Naive B cell (primary cell): Measurements from ENCODE around the gene PTPN4. TPM values are rescaled to one million over a fixed set of nuclear protein-coding genes. Genes with fewer than 3 reads are reported as not detected.
A peak's percentile ranks its signal among the peaks of the same experiment; 100 is the strongest.

ENCODE experiments used
- ATAC-seq, 2 donors: fragments of 150-1000 bp; cut with Tn5 transposase; 2 replicates each; pipeline ENCODE4 v1.10.0; 2021; ENCODE audit warnings: low read depth in 2 of 2, mild to moderate bottlenecking in 2 of 2, moderate library complexity in 2 of 2
- DNase-seq: peaks from one replicate; pipeline ENCODE4 v3.0.0; 2022
- H3K27ac Mint-ChIP-seq, 6 donors: one replicate each; pipeline ENCODE4 v1.8.0; 2020 to 2022; ENCODE audit warnings: mild to moderate bottlenecking in 6 of 6, mixed read lengths in 6 of 6, moderate library complexity in 5 of 6, inconsistent platforms in 2 of 6
- H3K27me3 Mint-ChIP-seq, 3 donors: one replicate each; pipeline ENCODE4 v1.8.0; 2021 to 2022; ENCODE audit warnings: mixed read lengths in 3 of 3, mild to moderate bottlenecking in 1 of 3
- H3K36me3 Mint-ChIP-seq, 2 donors: one replicate each; pipeline ENCODE4 v1.8.0; 2020 to 2022; ENCODE audit warnings: mixed read lengths in 2 of 2, inconsistent platforms in 1 of 2, mild to moderate bottlenecking in 1 of 2
- H3K4me1 Mint-ChIP-seq, 3 donors: one replicate each; pipeline ENCODE4 v1.8.0; 2020 to 2022; ENCODE audit warnings: mixed read lengths in 3 of 3, inconsistent platforms in 1 of 3, mild to moderate bottlenecking in 1 of 3, moderate library complexity in 1 of 3
- H3K4me3 Mint-ChIP-seq, 8 donors: one replicate each; pipeline ENCODE4 v1.8.0; 2020 to 2022; ENCODE audit warnings: mild to moderate bottlenecking in 8 of 8, mixed read lengths in 8 of 8, moderate library complexity in 8 of 8, inconsistent platforms in 2 of 8
- H3K9me3 Mint-ChIP-seq, 7 donors: one replicate each; pipeline ENCODE4 v1.8.0; 2020 to 2022; ENCODE audit warnings: mixed read lengths in 7 of 7, mild to moderate bottlenecking in 5 of 7, inconsistent platforms in 2 of 7, moderate library complexity in 1 of 7
- polyA plus RNA-seq, 6 donors: library from polyadenylated mRNA; unstranded; fragments of 300-500 nt; fragmentation: Illumina TruSeq; gene quantifications; one replicate each; pipeline ENCODE4 v1.2.3, GENCODE V29; 2021; ENCODE audit warnings: low read depth in 6 of 6

The PTPN4 gene
- polyA plus RNA-seq, 6 donors from 2014 or later, result 6.6 to 30.3 (median 25.5) TPM

DNA sequence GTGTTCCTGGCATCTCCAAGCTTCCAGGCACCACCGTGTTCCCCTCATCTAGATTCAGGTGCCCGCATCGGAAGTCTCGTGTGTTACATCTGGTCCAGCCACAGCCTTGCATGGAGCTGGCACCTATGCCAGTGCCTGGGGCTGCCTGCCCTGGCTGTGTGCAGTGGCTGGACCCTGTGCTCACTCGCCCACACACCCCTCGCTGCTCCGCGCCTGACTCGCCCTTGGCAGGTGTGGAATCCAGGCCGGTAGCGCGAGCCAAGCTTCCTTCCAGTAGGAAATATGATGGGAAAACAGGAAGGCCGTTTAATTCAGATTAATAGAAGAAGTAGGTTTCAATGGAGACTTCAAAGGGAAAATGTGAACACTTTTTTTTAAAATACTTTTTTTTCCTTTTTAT, 78.0 kb downstream of the PTPN4 start:
- Mint-ChIP-seq H3K4me3 (no peak overlapping the region), H3K9me3 (no peaks in the 10 kb centered on the region), H3K36me3 (peaks cover 0 to 4% of the 10 kb centered on the region in 2 donors), H3K27me3 (no peaks in the 10 kb centered on the region), H3K4me1 (peaks cover 23 to 35% (median 31%) of the 10 kb centered on the region in 3 donors), H3K27ac (peak overlapping the region in 1 of 6 donors; percentile 62)
- no peak for DNase-seq
- no peak for ATAC-seq

DNA sequence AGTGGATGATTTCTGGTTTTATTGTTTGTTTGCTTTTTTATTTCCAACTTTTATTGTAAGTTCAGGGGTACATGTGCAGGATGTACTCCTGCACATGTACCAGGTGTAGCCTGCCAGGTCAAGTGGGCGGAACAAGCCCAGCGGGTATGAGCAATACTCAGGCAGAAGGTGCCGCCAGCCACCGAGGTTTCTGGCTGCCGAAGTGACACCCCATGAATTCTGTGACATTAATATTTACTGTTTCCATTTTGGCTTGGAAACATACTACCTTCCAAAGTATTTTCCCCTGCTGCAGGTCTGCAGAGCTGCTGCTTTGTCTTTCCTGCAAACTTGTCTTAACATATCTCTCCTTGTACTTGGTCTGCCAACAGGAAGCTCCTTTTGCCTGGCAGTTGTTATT, 78.5 kb downstream of the PTPN4 start:
- H3K36me3 Mint-ChIP-seq, result peaks cover 0 to 4% of the 10 kb centered on the region in 2 donors
- DNase-seq, result no peak
- ATAC-seq, result no peak
- H3K4me1 Mint-ChIP-seq, result peaks cover 19 to 31% (median 27%) of the 10 kb centered on the region in 3 donors
- no peak overlapping the region for H3K4me3 Mint-ChIP-seq
- H3K27me3 Mint-ChIP-seq, result no peaks in the 10 kb centered on the region
- H3K9me3 Mint-ChIP-seq, result no peaks in the 10 kb centered on the region
- H3K27ac Mint-ChIP-seq, result peak overlapping the region in 2 of 6 donors; percentile 41 to 62

DNA sequence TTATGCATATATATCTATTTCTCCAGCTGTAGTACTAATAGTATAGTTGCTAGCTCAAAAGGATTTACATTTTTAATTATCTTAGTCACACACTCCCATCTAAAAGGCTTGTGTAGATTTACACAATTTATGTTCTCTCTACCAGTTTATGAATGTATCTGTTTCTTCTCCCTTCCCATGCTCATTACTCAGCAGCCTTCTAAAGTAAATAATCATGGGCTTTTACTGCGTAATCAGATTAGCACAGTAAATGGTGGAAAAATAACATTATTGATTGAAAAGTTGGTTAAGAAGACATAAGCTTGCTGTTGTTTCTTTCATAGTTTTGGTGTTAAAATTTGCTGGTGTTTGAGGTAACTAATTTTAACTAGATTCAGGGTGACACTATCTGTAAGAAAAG, 81.8 kb downstream of the PTPN4 start:
- H3K4me1 Mint-ChIP-seq, result peaks cover 15 to 23% (median 18%) of the 10 kb centered on the region in 3 donors
- peaks cover 4 to 12% of the 10 kb centered on the region in 2 donors for H3K36me3 Mint-ChIP-seq
- H3K27me3 Mint-ChIP-seq, result no peaks in the 10 kb centered on the region
- H3K27ac Mint-ChIP-seq, result no peak overlapping the region
- ATAC-seq (no peak), DNase-seq (no peak)
- H3K4me3 Mint-ChIP-seq, result no peak overlapping the region
- H3K9me3 Mint-ChIP-seq, result peaks cover 0 to 11% (median 9%) of the 10 kb centered on the region in 7 donors

DNA sequence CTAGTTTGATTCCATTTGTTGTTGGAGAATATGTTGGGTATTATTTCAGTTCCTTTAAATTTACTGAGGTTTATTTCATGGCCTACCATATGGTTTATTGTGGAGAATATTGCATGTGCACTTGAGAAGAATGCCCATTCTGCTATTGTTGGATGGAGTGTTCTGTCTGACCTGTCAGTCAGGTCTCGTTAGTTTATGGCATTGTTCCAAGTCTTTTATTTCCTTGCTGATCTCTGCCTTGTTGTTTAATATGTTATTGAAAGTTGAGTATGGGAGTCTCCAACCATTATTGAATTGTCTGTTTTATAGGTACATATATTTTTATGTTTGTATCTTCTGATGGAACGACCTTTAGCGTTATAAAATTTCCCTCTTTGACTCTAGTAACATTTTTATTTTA, 86.3 kb downstream of the PTPN4 start:
- no peak overlapping the region for H3K27ac Mint-ChIP-seq
- no peak for ATAC-seq
- H3K27me3 Mint-ChIP-seq, result no peaks in the 10 kb centered on the region
- DNase-seq, result no peak
- peaks cover 29 to 31% (median 31%) of the 10 kb centered on the region in 3 donors for H3K4me1 Mint-ChIP-seq
- peaks cover 8 to 35% (median 30%) of the 10 kb centered on the region in 7 donors for H3K9me3 Mint-ChIP-seq
- H3K4me3 Mint-ChIP-seq, result no peak overlapping the region
- H3K36me3 Mint-ChIP-seq, result peaks cover 21 to 47% of the 10 kb centered on the region in 2 donors

DNA sequence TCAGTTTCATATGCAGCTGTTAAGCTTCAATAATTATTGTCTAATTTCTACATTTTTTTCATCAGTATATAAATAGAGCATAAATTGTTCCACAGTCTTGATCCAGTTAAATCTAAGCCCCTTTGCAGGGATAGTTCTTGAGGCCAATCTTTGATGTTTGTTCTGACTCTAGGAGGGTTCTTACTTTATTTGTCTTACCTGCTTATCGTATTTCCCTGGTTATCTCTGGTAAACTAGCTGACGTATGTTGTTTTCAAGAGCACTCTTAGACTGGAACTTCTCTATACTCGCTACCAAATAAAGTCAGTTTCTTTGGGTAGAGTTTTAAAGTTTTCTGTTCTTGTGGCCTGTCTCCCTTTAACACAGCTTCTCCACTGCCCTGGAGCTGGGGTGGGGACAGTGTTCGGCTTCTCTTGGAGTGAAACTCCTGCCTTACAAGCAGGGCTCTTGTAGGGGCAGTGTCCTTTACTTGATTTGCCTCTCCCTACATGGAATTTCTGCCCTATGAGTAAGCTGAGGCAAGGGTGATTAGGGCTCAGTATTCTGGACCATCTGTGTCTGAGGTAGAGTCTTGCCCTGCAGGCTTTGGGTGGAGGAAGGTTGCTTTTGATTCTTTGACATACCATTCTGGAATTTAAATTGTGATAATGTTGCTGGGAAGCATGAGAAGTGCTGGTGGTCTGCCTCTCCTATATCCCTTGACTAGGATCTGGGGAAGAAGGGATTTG, 90.3 kb downstream of the PTPN4 start:
- DNase-seq (no peak), ATAC-seq (no peak)
- H3K27me3 Mint-ChIP-seq, result no peaks in the 10 kb centered on the region
- H3K27ac Mint-ChIP-seq, result peak overlapping the region in 1 of 6 donors; percentile 41
- peak overlapping the region in 1 of 8 donors; percentile 7 for H3K4me3 Mint-ChIP-seq
- H3K36me3 Mint-ChIP-seq, result peaks cover 46 to 73% of the 10 kb centered on the region in 2 donors
- H3K4me1 Mint-ChIP-seq, result peaks cover 31 to 36% (median 33%) of the 10 kb centered on the region in 3 donors
- H3K9me3 Mint-ChIP-seq, result peaks cover 8 to 61% (median 52%) of the 10 kb centered on the region in 7 donors

DNA sequence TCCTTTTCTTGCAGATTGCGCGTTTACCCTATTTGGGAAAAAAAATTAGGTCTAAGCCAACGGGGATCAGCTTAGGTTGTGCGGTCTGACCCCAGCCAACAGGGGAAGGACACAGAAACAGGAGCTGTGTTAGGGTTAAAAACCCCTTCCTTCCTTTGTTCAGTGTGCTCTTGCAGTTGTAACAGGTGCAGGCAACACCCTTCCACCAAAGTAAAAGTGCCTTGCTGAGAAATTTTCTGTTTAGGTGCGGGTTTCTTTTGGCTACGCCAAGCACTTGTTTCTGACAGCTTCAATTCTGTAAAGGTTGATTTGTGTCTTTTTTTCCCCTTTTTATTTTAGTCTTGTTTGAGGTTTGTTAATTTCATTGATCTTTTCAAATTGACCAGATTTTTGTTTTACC, 92.5 kb downstream of the PTPN4 start:
- no peak for DNase-seq
- ATAC-seq, result no peak
- H3K4me1 Mint-ChIP-seq, result peaks cover 22 to 33% (median 25%) of the 10 kb centered on the region in 3 donors
- H3K4me3 Mint-ChIP-seq, result peak overlapping the region in 1 of 8 donors; percentile 56
- H3K27ac Mint-ChIP-seq, result peak overlapping the region in 1 of 6 donors; percentile 4
- H3K27me3 Mint-ChIP-seq, result no peaks in the 10 kb centered on the region
- peaks cover 46 to 61% of the 10 kb centered on the region in 2 donors for H3K36me3 Mint-ChIP-seq
- H3K9me3 Mint-ChIP-seq, result peaks cover 8 to 50% (median 40%) of the 10 kb centered on the region in 7 donors

DNA sequence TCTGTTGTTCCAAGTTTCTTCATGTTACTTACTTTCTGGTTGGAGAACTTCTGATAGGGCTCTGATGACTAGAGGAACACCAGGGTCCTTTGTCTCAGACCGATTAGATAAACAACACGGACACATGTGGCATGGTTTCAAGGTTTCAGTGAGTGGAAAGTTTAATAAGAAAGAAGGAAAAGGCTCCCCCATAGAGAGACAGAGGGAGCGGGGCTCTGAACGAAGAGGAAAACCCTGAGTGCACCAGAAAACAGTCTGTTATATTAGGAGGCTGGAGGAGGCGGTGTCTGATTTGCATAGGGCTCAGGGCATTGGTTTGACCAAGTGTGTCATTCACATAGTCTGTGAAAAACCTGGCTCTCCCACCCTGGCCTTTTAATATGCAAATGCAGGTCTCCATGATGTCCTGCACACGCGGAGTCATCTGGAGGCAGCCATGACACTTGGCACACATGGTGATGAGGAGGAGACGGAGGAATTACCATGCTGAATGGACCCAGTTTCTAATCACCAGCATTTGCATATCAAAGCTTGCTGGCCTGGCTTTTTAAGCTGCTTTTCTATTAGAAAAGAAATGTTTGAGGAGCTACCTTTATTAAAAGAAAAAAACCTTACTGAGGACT, 94.2 kb downstream of the PTPN4 start:
- peaks cover 25 to 34% (median 30%) of the 10 kb centered on the region in 3 donors for H3K4me1 Mint-ChIP-seq
- H3K4me3 Mint-ChIP-seq, result no peak overlapping the region
- peaks cover 8 to 48% (median 40%) of the 10 kb centered on the region in 7 donors for H3K9me3 Mint-ChIP-seq
- H3K27me3 Mint-ChIP-seq, result no peaks in the 10 kb centered on the region
- peaks cover 46 to 47% of the 10 kb centered on the region in 2 donors for H3K36me3 Mint-ChIP-seq
- ATAC-seq, result no peak
- H3K27ac Mint-ChIP-seq, result no peak overlapping the region
- no peak for DNase-seq

DNA sequence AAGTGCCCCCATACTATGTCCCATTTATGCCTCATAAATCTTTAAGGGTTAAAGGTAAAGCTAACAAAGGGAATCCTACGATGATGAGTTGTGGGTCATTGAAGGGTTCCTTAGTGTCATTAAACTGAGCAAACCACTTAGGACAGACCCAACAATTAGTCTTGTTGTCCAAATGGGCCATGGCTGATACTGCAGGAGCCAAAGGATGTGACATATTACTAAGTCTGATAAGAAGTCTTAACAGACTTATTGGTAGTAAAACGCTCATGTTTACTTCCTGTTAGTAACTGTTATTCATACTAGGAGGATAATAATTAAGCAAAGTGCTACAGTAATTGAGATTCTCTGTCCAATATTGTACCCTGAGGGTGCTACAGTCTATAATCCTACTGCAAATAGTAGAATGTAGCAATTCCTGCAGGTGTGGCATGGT, 96.8 kb downstream of the PTPN4 start:
- H3K4me3 Mint-ChIP-seq, result no peak overlapping the region
- H3K36me3 Mint-ChIP-seq, result peaks cover 22 to 24% of the 10 kb centered on the region in 2 donors
- H3K4me1 Mint-ChIP-seq, result peaks cover 18 to 27% (median 23%) of the 10 kb centered on the region in 3 donors
- no peaks in the 10 kb centered on the region for H3K27me3 Mint-ChIP-seq
- no peak for ATAC-seq
- peaks cover 0 to 23% (median 17%) of the 10 kb centered on the region in 7 donors for H3K9me3 Mint-ChIP-seq
- DNase-seq, result no peak
- no peak overlapping the region for H3K27ac Mint-ChIP-seq

DNA sequence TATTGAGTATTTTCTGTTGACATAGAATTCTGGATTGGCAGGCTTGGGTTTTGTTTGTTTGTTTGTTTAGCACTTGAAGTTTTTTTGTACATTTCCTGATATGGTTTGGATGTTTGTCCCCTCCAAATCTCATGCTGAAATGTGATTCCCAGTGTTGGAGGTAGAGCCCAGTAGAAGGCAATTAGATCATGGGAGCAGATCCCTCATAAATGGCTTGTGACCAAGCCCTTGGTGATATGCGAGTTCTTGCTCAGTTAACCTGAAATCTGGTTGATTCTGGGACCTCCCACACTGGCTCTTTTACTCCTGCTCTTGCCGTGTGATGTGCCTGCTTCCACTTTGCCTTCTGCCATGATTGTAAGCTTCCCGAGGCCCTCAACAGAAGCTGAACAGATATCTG, 98.0 kb downstream of the PTPN4 start:
- Mint-ChIP-seq H3K4me3 (no peak overlapping the region), H3K4me1 (peaks cover 18 to 34% (median 25%) of the 10 kb centered on the region in 3 donors), H3K27ac (peak overlapping the region in 2 of 6 donors; percentile 68 to 90), H3K9me3 (peaks cover 0 to 11% (median 6%) of the 10 kb centered on the region in 7 donors), H3K36me3 (peaks cover 13 to 15% of the 10 kb centered on the region in 2 donors), H3K27me3 (no peaks in the 10 kb centered on the region)
- no peak for DNase-seq
- ATAC-seq, result no peak

DNA sequence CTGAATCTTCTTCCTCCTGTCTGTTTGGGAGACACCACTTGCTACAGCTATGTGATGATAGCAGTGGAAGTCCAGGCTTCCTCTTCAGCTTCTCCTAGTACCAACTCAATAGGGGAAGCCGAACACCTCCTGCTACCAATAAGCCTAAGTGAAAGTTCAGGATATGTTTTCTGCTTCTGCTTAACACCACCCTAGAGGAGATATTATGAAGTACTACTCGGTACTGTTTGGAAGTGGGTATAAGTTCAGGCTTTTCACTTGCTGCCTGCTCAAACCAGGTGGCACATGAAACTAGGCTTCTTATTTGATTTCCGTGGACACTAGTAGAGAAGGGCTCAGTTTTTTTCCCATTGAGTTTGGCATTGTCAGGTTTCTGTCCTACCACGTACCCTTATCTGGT, 99.8 kb downstream of the PTPN4 start:
- Mint-ChIP-seq H3K27me3 (no peaks in the 10 kb centered on the region), H3K36me3 (peaks cover 2 to 8% of the 10 kb centered on the region in 2 donors), H3K9me3 (peaks cover 0 to 3% (median 0%) of the 10 kb centered on the region in 7 donors), H3K4me3 (no peak overlapping the region), H3K4me1 (peaks cover 26 to 38% (median 34%) of the 10 kb centered on the region in 3 donors), H3K27ac (peak overlapping the region in 1 of 6 donors; percentile 63)
- DNase-seq (no peak), ATAC-seq (no peak)

DNA sequence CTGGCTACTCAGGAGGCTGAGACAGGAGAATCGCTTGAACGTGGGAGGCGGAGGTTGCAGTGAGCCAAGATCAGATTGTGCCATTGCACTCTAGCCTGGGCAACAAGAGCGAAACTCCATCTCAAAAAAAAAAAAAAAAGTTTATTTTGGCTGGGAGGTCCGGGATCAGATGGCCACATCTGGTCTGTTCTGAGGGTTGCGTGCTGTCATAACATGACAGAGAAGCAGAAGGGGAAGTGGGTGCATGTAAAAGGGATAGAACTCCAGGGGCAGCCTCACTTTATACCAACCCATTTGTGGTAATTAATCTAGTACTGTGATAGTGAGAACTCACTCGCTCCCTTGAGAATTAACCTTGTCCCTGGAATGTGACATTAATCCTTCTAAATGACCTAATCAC, 101.2 kb downstream of the PTPN4 start:
- Mint-ChIP-seq H3K4me3 (no peak overlapping the region), H3K9me3 (no peaks in the 10 kb centered on the region), H3K4me1 (peaks cover 26 to 38% (median 37%) of the 10 kb centered on the region in 3 donors), H3K36me3 (peaks cover 6 to 8% of the 10 kb centered on the region in 2 donors), H3K27me3 (no peaks in the 10 kb centered on the region), H3K27ac (peak overlapping the region in 2 of 6 donors; percentile 6 to 27)
- no peak for DNase-seq
- no peak for ATAC-seq

DNA sequence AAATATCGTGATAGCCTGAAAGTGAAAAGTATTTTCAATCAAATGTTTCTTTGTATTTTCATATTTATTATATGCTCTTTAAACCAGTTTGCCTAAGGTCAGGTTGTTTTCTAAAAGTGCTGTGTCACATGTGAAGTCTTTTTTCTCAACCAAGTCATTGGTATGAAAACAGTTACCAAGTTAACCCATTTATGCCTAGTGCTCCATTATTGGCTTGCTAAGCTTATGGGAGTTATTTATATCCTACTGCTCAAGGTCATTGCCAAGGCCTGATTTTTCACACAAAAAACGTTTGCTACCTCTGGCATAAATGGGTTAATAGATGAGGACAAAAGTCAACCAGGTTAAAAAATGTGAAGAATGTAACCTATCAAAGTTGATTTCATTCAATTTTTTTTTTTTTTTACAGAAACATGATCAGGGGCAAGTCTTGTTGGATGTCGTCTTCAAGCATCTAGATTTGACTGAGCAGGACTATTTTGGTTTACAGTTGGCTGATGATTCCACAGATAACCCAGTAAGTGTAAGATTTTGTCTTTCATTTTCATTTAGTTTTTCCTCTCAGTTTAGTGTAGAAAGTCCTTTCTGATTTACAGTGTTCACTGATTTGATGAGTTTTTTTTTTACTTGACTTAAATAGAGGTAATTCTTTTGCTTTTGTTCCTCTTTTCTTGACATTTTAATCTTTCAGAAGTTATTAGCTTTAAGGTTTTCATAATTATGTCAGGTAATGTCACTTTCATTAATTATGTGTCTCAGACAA, 102.6 kb downstream of the PTPN4 start:
- Mint-ChIP-seq H3K27ac (peak overlapping the region in 1 of 6 donors; percentile 50), H3K4me1 (peaks cover 33 to 46% (median 37%) of the 10 kb centered on the region in 3 donors), H3K9me3 (no peaks in the 10 kb centered on the region), H3K27me3 (no peaks in the 10 kb centered on the region), H3K36me3 (peaks cover 6 to 8% of the 10 kb centered on the region in 2 donors), H3K4me3 (peak overlapping the region in 1 of 8 donors; percentile 23)
- DNase-seq, result no peak
- no peak for ATAC-seq

DNA sequence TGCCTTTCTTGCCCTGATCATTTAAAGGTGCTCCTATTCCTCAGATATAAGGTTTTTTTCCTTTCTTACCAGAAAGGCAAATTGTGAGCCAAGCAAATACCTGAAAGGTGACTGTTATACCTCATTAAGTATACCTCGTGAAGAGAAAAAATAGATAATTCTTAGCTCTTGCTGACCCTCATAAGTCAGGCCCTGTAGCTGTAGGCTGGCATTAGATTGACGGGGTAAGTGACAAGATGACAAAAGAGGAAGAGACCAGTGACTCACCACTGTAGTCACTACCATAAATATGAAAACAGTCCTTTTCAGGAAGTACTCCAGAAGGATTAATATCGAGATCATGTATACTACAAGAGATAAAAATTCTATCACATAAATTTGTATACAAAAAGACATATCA, 104.6 kb downstream of the PTPN4 start:
- peak; percentile 38 to 45 for ATAC-seq
- no peaks in the 10 kb centered on the region for H3K27me3 Mint-ChIP-seq
- peaks cover 0 to 3% (median 0%) of the 10 kb centered on the region in 7 donors for H3K9me3 Mint-ChIP-seq
- peak overlapping the region in 1 of 6 donors; percentile 62 for H3K27ac Mint-ChIP-seq
- H3K4me3 Mint-ChIP-seq, result no peak overlapping the region
- peaks cover 23 to 41% (median 33%) of the 10 kb centered on the region in 3 donors for H3K4me1 Mint-ChIP-seq
- DNase-seq, result no peak
- peaks cover 6 to 8% of the 10 kb centered on the region in 2 donors for H3K36me3 Mint-ChIP-seq
